H1 (cell line): Measurements from ENCODE around the gene PRRX2. TPM values are rescaled to one million over a fixed set of nuclear protein-coding genes. Genes with fewer than 3 reads are reported as not detected.

Source experiments
- CEBPB ChIP-seq: IDR thresholded peaks from 2 replicates; pipeline ENCODE4 v1.6.1; 2012; ENCODE audit warnings: low read depth, low read length
- CREB1 ChIP-seq: IDR thresholded peaks from 2 replicates; pipeline ENCODE4 v1.6.1; 2012; ENCODE audit warnings: inconsistent platforms
- RBBP5 ChIP-seq: IDR thresholded peaks from 2 replicates; pipeline ENCODE4 v1.7.1; 2012; ENCODE audit warnings: low read depth, mild to moderate bottlenecking, inconsistent platforms, low read length, moderate library complexity, borderline replicate concordance
- SP4 ChIP-seq: IDR thresholded peaks from 2 replicates; pipeline ENCODE4 v1.6.1; 2012; ENCODE audit warnings: low read length, inconsistent platforms
- SRF ChIP-seq: IDR thresholded peaks from 2 replicates; pipeline ENCODE4 v1.6.1; 2011; ENCODE audit warnings: mild to moderate bottlenecking, low read depth, low read length, moderate library complexity
- polyA plus RNA-seq, 7 experiments: library from polyadenylated mRNA; depleted of rRNA in 3 of 7; stranded (reverse) in 5 of 7; unstranded in 2 of 7; fragments of >200 nt in 5 of 7; fragments of 200-250 nt in 2 of 7; gene quantifications; 1 replicate in 5 of 7; 2 replicates in 1 of 7; 4 replicates in 1 of 7; pipeline versions ENCODE4 v1.2.1 to v1.2.3, GENCODE V29; 2011 to 2013; ENCODE audit warnings: missing spikeins in 2 of 7, mixed read lengths in 2 of 7
- total RNA-seq: library from RNA; stranded (reverse); fragmentation: NEBNext Ultra II Directional; extraction: Animal tissue kit (Norgen Biotek cat#: 25700); gene quantifications from 2 replicates; pipeline ENCODE4 v1.2.1, GENCODE V29; 2021

Gene PRRX2
- total and polyA plus RNA-seq, 2 of the 8 experiments (the other 6 are each of a cell fraction or from before 2014, with no cell fraction given): 5.8 to 9.2 TPM

DNA sequence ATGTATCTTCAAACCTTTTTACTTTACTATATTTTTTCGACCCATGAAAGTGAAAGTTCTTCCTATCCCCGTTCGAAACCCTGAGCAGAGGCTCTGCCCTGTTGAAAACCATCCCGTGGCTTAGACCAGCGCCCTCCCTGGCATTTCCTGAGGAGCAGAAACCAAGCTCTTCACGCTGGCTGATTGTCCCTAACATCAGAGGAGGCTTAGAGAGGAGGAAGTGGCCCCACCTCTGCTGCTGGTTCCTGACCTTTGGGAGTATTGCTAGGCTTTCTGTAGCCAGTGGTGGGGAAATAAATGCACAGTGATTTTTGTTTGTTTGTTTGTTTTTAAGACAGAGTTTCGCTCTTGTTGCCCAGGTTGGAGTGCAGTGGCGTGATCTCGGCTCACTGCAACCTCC, 91.6 kb downstream of the PRRX2 start (continued):
- TF ChIP-seq SP4: no peak
- TF ChIP-seq RBBP5: no peak
- no peak for TF ChIP-seq SRF
- TF ChIP-seq CREB1: no peak
- no peak for TF ChIP-seq CEBPB
